Loucy (cell line): ENCODE data around the gene PTOV1.

Source experiments
- EZH2phosphoT487 ChIP-seq: fragments of 200-600 bp; IDR thresholded peaks from 2 replicates; pipeline ENCODE4 v1.6.1; 2018; ENCODE audit warnings: antibody characterized with exemption, mild to moderate bottlenecking, moderate library complexity, borderline replicate concordance
- TF ChIP-seq, protein P1 (sequence below): fragments of 200-600 bp; sonication (generic); conservative IDR thresholded peaks from 2 replicates; pipeline ENCODE4 v1.5.1; 2014; ENCODE audit warnings: mild to moderate bottlenecking, antibody characterized with exemption, low read length

GRCh38 chr19:49854378-49855263 is 3.7 kb downstream of the PTOV1 start:
- TF ChIP-seq, protein P1, sequence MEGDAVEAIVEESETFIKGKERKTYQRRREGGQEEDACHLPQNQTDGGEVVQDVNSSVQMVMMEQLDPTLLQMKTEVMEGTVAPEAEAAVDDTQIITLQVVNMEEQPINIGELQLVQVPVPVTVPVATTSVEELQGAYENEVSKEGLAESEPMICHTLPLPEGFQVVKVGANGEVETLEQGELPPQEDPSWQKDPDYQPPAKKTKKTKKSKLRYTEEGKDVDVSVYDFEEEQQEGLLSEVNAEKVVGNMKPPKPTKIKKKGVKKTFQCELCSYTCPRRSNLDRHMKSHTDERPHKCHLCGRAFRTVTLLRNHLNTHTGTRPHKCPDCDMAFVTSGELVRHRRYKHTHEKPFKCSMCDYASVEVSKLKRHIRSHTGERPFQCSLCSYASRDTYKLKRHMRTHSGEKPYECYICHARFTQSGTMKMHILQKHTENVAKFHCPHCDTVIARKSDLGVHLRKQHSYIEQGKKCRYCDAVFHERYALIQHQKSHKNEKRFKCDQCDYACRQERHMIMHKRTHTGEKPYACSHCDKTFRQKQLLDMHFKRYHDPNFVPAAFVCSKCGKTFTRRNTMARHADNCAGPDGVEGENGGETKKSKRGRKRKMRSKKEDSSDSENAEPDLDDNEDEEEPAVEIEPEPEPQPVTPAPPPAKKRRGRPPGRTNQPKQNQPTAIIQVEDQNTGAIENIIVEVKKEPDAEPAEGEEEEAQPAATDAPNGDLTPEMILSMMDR = no peak
- TF ChIP-seq EZH2phosphoT487 = no peak
